Measurements from ENCODE around the gene UQCC5. TPM values are rescaled to one million over a fixed set of nuclear protein-coding genes. Genes with fewer than 3 reads are reported as not detected.
A peak's percentile ranks its signal among the peaks of the same experiment; 100 is the strongest.

UQCC5 gene
- total and polyA plus RNA-seq, 8 donors = 1.3 to 58.5 (median 24.0) TPM; not detected in 2

DNA sequence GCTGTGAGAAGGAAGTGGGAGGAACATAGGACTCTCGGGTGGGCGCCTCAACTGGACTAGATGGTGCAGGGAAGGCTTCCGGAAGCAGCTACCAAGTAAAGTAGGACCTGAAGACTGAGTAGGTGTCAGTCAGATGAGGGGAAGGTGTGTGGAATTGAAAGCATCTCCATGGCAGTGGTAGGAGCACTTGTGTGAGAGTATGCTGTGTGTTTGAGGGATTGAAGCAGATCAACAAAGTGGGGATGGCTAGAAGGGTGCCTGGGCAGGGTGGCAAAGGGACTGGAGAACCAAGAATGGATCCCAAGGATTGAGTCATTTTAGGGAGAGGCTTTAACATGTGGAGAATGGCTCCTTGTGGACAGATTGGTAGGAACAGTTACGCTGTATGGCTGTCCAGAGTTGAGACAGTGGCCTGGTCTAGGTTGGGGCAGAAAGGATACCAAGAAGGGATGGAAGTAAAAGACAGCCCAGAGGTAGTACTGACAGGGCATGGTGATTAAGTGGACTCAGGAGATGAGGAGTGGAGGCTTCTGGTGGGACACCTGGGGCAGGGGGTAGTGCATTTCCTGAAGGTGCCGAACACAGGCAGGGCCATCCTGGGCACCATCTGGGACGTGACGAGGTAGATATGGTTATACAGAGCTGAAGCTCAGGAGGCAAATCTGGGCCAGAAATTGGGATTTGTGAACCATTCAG is 1.5 kb downstream of the UQCC5 start:
- no peak for TF ChIP-seq EP300 (IDR thresholded peaks at IDR 0.05)
- TF ChIP-seq POLR2AphosphoS5 (IDR thresholded peaks at IDR 0.05) = no peak
- TF ChIP-seq POLR2A (IDR thresholded peaks at IDR 0.05) = no peak
- TF ChIP-seq, protein P1, sequence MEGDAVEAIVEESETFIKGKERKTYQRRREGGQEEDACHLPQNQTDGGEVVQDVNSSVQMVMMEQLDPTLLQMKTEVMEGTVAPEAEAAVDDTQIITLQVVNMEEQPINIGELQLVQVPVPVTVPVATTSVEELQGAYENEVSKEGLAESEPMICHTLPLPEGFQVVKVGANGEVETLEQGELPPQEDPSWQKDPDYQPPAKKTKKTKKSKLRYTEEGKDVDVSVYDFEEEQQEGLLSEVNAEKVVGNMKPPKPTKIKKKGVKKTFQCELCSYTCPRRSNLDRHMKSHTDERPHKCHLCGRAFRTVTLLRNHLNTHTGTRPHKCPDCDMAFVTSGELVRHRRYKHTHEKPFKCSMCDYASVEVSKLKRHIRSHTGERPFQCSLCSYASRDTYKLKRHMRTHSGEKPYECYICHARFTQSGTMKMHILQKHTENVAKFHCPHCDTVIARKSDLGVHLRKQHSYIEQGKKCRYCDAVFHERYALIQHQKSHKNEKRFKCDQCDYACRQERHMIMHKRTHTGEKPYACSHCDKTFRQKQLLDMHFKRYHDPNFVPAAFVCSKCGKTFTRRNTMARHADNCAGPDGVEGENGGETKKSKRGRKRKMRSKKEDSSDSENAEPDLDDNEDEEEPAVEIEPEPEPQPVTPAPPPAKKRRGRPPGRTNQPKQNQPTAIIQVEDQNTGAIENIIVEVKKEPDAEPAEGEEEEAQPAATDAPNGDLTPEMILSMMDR (IDR thresholded peaks at IDR 0.05) = no peak
- WGBS, 5 donors = 70 to 77% (median 76%) methylated on average over 7 of the region's 7 CpGs
- intact Hi-C loops (cut with DNase I; ENCODE audit: low total_unique reads) = no loop called here
- Histone ChIP-seq H3K27ac (peak overlapping the region in 4 of 5 donors; percentile 89 to 96 (median 90)), H3K27me3 (peaks cover 0 to 11% (median 0%) of the 10 kb centered on the region in 3 donors), H3K9me3 (no peaks in the 10 kb centered on the region), H3K4me1 (peaks cover 34 to 70% (median 55%) of the 10 kb centered on the region in 4 donors), H3K36me3 (peaks cover 0 to 26% (median 17%) of the 10 kb centered on the region in 4 donors), H3K4me3 (peak overlapping the region; percentile 68 to 81 (median 79))
- no peak for DNase-seq

DNA sequence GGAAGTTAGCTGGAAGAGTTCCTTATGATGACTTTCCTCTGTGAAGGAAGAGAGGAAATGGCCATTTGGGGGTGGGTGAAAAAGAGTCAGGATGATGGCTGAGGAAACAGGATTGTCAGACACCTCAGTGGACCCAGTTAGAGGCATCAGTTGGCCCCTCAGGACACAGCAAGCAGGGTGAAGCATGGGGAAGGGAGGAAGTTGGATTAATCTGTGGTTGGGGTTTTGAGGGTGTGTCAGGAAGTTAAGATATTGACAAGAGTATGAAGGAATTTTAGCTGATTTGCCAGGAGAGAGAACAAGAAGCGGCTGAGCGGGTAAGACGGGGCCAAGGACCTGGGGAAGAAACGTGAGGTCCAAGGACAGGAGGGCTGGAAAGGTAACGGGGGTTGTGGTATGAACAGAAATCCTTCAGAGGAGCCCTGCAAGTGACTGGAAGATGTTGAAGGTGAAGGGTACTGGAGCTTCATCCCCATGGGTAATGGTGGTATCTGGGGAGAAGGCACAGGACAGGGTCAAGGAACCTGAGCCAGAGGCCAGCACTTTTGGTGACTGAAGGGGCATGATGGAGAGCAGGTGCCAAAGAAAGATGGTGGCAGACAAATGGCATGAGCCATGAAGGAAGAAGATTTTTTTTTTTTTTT is 2.7 kb downstream of the UQCC5 start:
- WGBS, 5 donors = 72 to 85% (median 74%) methylated on average over 5 of the region's 5 CpGs
- TF ChIP-seq POLR2A (IDR thresholded peaks at IDR 0.05) = no peak
- TF ChIP-seq POLR2AphosphoS5 (IDR thresholded peaks at IDR 0.05) = no peak
- no peak for TF ChIP-seq EP300 (IDR thresholded peaks at IDR 0.05)
- peaks cover 0 to 3% (median 0%) of the 10 kb centered on the region in 3 donors for H3K27me3 ChIP-seq
- no peak for DNase-seq
- H3K4me1 ChIP-seq = peaks cover 28 to 62% (median 47%) of the 10 kb centered on the region in 4 donors
- H3K4me3 ChIP-seq = peak overlapping the region in 2 of 4 donors; percentile 68 to 80
- H3K9me3 ChIP-seq = no peaks in the 10 kb centered on the region
- intact Hi-C loops (cut with DNase I; ENCODE audit: low total_unique reads) = no loop called here
- H3K27ac ChIP-seq = no peak overlapping the region
- peaks cover 5 to 32% (median 27%) of the 10 kb centered on the region in 4 donors for H3K36me3 ChIP-seq

- DNase-seq = no peak
- WGBS, 5 donors = 66 to 89% (median 88%) methylated on average over 2 of the region's 2 CpGs
- H3K9me3 ChIP-seq = no peaks in the 10 kb centered on the region
- H3K36me3 ChIP-seq = peaks cover 10 to 47% (median 40%) of the 10 kb centered on the region in 4 donors
- H3K4me3 ChIP-seq = no peak overlapping the region
- intact Hi-C loops (cut with DNase I; ENCODE audit: low total_unique reads) = no loop called here
- H3K27ac ChIP-seq = peak overlapping the region in 1 of 5 donors; percentile 26
- TF ChIP-seq EP300 (IDR thresholded peaks at IDR 0.05) (no peak), POLR2A (IDR thresholded peaks at IDR 0.05) (no peak), POLR2AphosphoS5 (IDR thresholded peaks at IDR 0.05) (no peak)
- TF ChIP-seq, protein P1 (IDR thresholded peaks at IDR 0.05) = no peak
- no peaks in the 10 kb centered on the region for H3K27me3 ChIP-seq
- peaks cover 22 to 43% (median 32%) of the 10 kb centered on the region in 4 donors for H3K4me1 ChIP-seq
Observed at GRCh38 chr3:52541050-52541449, 4.6 kb downstream of the UQCC5 start.

- TF ChIP-seq POLR2A (IDR thresholded peaks at IDR 0.05) = no peak
- H3K9me3 ChIP-seq = no peaks in the 10 kb centered on the region
- WGBS, 5 donors = 76 to 92% (median 84%) methylated on average over 4 of the region's 4 CpGs
- intact Hi-C loops (cut with DNase I; ENCODE audit: low total_unique reads) = no loop called here
- peaks cover 33 to 86% (median 75%) of the 10 kb centered on the region in 4 donors for H3K36me3 ChIP-seq
- peaks cover 0 to 8% (median 4%) of the 10 kb centered on the region in 4 donors for H3K4me1 ChIP-seq
- no peak overlapping the region for H3K27ac ChIP-seq
- H3K27me3 ChIP-seq = no peaks in the 10 kb centered on the region
- no peak for DNase-seq
- no peak overlapping the region for H3K4me3 ChIP-seq
Observed at GRCh38 chr3:52544937-52545336, 8.5 kb downstream of the UQCC5 start.

- TF ChIP-seq POLR2AphosphoS5 (IDR thresholded peaks at IDR 0.05) = no peak
- TF ChIP-seq, protein P1 (IDR thresholded peaks at IDR 0.05) = no peak
- no peak for TF ChIP-seq POLR2A (IDR thresholded peaks at IDR 0.05)
- TF ChIP-seq EP300 (IDR thresholded peaks at IDR 0.05) = no peak
- H3K27ac ChIP-seq = no peak overlapping the region
- no peak overlapping the region for H3K4me3 ChIP-seq
- no peaks in the 10 kb centered on the region for H3K27me3 ChIP-seq
- WGBS, 5 donors = 70 to 76% (median 74%) methylated on average over 3 of the region's 3 CpGs
- peaks cover 46 to 91% (median 78%) of the 10 kb centered on the region in 4 donors for H3K36me3 ChIP-seq
- H3K9me3 ChIP-seq = no peaks in the 10 kb centered on the region
- no peak for DNase-seq
- no peaks in the 10 kb centered on the region for H3K4me1 ChIP-seq
- intact Hi-C loops (cut with DNase I; ENCODE audit: low total_unique reads) = no loop called here
Observed at GRCh38 chr3:52546111-52546901, 9.9 kb downstream of the UQCC5 start.

Measured in stomach (tissue), 9 donors.